GM12873 (cell line): ENCODE data around the gene CROCC.

ENCODE experiments used
- TF ChIP-seq, protein P1 (sequence below): IDR thresholded peaks from 2 replicates; pipeline ENCODE4 v1.5.1; 2012; ENCODE audit warnings: low read depth, mild to moderate bottlenecking, moderate library complexity, low read length, control low read depth; ENCODE audit not compliant: insufficient read depth; ENCODE audit errors: missing control alignments

The CROCC gene

DNA sequence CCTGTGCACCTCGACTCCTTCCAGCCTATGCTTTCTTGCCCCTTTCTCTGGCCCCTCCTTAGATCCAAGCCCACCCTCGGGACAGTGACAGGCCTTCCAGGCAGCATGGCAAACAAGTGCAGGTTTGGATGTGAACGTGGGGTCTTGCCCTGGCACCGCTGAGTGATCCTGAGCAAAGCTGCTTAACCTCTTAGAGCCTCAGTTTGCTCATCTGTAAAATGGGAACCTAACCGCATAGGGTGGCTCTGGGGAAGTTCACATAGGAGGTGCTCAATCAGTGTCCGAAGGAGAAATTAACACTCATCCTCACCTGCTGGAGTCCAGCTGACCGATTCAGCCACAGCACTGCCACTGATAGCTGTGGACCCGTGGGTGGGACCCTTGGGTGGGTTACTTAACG, 51.5 kb downstream of the CROCC start:
- TF ChIP-seq, protein P1, sequence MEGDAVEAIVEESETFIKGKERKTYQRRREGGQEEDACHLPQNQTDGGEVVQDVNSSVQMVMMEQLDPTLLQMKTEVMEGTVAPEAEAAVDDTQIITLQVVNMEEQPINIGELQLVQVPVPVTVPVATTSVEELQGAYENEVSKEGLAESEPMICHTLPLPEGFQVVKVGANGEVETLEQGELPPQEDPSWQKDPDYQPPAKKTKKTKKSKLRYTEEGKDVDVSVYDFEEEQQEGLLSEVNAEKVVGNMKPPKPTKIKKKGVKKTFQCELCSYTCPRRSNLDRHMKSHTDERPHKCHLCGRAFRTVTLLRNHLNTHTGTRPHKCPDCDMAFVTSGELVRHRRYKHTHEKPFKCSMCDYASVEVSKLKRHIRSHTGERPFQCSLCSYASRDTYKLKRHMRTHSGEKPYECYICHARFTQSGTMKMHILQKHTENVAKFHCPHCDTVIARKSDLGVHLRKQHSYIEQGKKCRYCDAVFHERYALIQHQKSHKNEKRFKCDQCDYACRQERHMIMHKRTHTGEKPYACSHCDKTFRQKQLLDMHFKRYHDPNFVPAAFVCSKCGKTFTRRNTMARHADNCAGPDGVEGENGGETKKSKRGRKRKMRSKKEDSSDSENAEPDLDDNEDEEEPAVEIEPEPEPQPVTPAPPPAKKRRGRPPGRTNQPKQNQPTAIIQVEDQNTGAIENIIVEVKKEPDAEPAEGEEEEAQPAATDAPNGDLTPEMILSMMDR: no peak

DNA sequence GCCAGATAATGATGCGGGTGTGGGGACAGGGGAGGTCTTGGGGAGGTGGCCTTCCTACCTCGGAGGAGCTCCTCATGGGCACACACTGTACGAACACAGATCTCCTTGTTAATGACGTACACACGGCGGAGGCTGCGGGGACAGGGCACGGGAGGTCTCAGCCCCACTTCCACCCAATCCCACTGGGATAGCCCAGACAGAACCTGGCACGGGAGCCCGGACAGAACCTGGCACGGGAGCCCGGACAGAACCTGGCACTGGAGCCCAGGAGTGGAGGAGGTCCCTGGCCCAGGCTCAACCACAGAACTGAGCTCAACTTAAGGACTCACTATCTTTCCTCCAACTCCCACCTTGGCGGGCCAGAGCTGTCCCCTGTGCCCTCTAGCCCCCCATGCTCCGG, 53.5 kb downstream of the CROCC start:
- TF ChIP-seq, protein P1: no peak

DNA sequence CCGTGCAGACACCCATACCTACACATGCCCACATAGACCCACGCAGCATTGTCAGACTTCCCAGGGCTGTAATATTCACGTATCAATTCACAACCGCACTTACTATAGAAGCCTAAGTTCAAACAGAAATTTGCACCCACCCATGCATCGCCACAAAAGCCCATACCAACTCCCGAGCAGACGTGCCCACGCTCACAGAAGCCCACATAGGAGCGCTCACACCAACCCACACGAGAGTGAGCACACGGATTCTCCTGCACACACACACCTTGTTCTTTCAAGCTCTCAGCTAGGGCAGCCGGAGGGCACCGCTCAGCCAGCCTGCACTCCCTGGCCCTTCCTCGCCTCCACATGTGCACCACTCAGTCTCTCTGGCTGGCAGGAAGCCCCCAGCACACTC, 54.1 kb downstream of the CROCC start:
- TF ChIP-seq, protein P1: no peak

DNA sequence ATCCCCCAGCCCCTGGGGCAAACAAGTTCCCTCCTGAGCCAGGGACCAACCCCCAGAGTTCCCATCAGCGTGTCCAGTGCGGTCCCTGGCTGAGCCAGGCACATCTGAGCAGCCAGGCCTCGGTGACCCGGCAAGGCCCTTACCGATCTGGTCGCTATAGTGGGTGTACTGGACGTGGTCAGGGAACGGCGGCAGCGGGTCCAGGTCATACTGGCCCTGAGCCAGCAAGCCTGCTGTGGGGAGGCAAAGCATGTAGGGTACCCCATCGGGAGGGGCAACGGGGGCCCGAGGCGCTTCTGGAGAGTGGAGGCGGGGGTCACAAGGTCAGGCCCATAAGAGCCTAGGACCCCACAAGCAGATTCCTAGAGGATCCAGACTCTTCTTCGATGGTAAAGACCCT, 55.2 kb downstream of the CROCC start:
- TF ChIP-seq, protein P1: no peak

DNA sequence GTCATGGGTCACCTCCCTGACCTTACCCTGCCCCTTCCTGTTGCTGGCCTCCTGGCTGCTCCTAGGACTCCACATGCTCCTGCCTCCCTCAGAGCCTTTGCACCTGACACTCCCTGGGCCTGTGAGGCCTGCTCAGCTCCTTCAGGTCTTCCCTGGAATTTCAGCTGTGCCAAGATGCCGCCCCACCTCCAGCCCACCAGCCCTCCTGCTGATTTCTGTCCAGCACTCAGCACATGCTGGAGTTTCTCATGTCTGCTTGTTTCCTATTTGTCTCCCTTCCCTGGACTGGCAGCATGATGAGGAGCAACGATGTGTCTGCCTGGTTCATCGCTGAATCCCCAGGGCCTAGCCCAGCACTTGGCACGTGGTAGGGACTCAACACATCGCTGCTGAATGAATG, 55.6 kb downstream of the CROCC start:
- TF ChIP-seq, protein P1: no peak

DNA sequence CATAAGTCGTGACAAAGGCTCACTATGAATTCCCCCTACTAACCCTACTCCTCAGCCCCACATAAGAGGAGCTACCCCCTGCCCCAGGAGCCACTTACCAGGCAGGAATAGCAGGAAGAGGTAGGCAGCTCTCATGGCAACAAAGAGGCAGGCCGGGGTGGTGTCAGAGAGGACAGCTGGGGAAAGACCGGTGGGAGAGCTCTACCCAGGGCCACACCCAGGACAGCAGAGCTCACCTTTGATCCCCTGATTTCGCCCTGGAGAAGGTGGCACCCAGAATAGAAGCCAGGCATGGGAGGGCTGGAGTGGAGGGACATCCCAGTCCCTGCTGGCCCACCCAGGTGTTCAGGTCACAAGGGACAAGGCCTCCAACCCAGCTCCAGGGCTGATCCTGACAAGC, 56.4 kb downstream of the CROCC start:
- TF ChIP-seq, protein P1: no peak

DNA sequence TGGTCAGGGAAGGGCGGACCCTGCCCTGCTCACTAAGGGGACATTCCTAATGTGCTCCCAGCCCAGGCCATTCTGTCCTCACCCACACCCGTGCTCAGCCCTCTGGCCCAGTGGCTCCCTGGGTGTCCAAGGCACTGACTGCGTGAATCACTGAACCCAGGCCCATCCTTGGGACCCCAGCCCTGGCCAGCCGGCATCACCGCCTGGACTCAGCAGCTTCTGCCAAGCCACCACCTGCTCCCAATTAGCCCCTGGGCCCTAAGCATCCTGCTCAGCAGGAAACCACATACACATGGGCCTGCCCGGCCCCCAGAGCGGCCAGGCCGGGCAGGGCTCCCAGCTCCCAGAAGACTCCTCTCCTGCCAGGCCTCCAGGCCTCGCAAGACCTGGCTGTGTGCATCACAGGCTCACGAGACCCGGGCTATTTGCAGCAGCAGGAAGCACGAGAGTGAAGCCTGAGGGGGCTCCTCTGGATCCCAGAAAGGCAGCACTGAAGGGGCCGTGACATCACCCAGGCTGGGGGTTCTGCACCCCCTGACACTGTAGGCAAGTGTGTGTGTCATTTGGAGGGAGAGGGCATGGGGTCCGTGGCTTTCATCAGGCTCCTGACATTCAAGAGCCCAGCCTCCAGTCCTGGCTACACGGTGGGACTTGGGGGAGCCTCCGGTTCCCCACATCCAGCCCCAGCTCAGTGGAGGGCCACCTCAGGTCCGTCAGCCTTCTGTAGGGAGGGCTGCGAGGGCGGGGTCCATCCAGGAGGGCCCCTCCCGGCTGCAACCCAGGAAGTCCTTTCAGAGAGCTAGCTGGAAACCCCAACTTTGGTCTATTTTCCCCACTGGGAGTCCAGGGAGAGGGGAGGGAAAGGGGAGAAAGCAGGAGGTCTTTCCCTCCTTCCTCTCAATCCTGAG, 57.1 kb downstream of the CROCC start:
- TF ChIP-seq, protein P1: no peak
